HG03558 (cell line): ENCODE data around the gene PPIP5K2.

ENCODE experiments used
- ATAC-seq: cut with Tn5 transposase; IDR thresholded peaks from one replicate; pipeline ENCODE4 v1.9.1; 2021; ENCODE audit warnings: moderate number of reproducible peaks; ENCODE audit not compliant: unreplicated experiment; ENCODE audit errors: extremely low read depth

PPIP5K2 gene

DNA sequence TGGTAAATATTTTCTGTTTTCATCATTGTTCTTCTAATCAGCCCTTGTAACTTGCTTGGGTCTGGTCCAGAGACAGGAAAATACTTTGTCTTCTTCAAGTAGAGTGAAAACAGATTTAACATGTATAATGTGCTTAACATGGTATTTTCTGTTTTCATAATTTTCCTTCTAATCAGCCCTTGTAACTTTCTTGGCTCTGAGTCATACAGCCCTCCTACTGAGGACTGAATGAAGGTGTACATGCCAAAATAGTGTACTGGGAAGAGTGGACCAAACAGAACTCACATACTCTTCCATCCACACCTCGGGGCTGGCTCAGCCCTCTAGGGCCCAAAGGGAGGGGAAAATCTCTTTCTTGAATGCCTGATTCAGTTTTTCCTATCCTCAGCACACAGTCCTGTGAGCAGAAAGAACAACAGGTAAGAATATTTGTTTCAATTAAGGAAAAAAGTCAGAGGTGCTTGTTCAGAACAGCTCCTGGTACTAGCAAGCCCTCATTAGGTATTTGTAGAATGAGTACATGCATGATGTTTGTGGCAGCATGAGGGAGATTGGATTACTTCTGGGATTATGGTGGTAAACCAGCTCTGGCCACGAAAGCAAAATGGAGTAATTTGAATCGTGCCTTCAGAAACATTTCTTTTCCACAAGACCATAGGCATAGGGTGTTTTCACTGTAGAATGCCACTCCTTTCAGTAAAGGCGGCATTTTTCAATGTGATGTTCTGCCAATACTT is 114.3 kb downstream of the PPIP5K2 start:
- no peak for ATAC-seq

GRCh38 chr5:103235891-103236290 is 115.8 kb downstream of the PPIP5K2 start:
- no peak for ATAC-seq

DNA sequence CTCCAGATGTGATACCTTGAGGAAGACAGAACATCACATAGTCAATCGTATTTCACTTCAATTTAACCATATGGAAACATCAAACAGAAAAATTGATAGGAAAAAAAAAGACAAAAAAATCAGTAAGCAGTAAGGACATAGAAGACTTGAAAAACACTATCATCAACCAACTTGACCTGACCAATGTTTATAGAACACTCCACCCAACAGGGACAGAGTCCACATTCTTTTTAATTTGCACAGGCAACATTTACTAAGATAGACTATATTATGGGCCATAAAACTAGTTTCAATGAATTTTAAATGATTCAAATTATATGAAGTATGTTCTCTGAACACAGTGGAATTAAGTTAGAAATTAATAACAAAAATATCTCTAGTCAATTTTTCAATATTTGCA is 117.7 kb downstream of the PPIP5K2 start:
- ATAC-seq = no peak

DNA sequence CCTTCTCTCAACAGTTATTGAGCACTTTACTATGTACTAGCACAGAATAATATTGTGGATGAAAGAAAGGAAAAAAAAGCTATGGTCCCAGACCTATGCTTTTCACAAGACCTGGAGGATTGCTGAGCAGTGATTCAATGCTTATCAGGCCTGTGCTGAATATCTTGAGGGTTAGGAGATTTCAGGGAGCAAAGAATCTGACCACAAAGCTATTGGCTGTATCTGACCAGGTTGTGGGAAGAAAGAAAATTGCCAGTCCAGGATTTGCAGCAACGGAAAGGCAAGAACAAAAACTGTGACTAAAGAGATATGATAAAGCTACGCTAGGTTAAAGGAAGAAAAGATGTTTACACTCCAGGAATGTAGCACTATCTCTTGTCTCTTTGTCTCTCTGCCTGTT is 123.6 kb downstream of the PPIP5K2 start:
- ATAC-seq = no peak

GRCh38 chr5:103244398-103244797 is 124.3 kb downstream of the PPIP5K2 start:
- no peak for ATAC-seq

GRCh38 chr5:103245761-103246160 is 125.7 kb downstream of the PPIP5K2 start:
- ATAC-seq = no peak

DNA sequence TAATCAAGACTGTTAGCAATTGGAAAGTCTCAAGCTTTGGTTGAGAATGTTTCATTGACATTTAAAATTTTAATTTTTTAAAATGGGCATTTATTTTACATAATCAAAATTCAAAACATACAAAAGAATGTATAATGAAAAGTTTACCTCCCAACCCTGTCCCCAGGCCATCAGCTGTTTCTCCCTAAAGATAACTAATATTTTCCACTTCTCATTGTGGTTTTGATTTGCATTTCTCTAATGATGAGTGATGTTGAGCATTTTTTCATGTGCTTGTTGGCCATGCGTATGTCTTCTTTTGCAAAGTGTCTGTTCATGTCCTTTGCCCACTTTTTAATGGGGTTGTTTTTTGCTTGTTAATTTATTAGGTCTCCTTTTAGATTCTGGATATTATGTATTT is 127.0 kb downstream of the PPIP5K2 start:
- no peak for ATAC-seq

GRCh38 chr5:103249068-103249467 is 129.0 kb downstream of the PPIP5K2 start:
- no peak for ATAC-seq

- no peak for ATAC-seq
Observed at GRCh38 chr5:103254921-103255320, 134.8 kb downstream of the PPIP5K2 start.

- ATAC-seq = no peak
Observed at GRCh38 chr5:103255691-103256090, 135.6 kb downstream of the PPIP5K2 start.

- no peak for ATAC-seq
Observed at GRCh38 chr5:103256178-103256577, 136.1 kb downstream of the PPIP5K2 start.

DNA sequence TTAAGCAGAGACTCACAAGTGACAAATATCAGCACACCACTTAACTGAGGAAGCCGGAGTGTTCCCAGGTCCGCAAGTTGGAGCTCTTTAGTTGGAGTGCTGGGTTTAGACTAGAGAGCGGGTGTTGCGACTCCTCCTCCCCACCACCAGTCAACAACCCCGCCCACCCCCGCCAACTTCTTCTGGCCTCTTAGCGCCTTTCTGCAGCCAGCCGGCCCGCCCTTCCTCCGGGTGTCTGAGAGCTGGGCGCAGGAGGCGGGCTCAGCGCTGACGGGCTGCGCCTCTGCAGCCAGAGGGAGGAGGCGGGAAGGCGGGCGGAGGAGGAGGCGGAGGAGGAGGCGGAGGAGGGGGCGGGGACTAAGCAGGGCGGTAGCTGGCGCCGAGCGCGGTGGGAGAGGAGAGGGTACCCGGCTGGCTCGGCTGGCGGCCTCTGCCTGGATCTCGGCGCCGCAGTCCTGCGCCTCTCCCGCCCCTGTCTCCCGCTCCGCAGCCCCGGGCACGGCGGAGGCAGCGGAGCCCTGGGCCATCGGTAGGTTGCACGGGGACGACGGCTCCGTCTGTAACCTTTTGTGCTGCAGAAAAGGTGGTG is 138.4 kb downstream of the PPIP5K2 start, which contains the start of gene MACIR:
MACIR (plus strand) TSS at position 396 of the 589 bp plus-strand sequence. CDS start 17,157 bp downstream, outside the sequence.
- peak; percentile 72 for ATAC-seq

DNA sequence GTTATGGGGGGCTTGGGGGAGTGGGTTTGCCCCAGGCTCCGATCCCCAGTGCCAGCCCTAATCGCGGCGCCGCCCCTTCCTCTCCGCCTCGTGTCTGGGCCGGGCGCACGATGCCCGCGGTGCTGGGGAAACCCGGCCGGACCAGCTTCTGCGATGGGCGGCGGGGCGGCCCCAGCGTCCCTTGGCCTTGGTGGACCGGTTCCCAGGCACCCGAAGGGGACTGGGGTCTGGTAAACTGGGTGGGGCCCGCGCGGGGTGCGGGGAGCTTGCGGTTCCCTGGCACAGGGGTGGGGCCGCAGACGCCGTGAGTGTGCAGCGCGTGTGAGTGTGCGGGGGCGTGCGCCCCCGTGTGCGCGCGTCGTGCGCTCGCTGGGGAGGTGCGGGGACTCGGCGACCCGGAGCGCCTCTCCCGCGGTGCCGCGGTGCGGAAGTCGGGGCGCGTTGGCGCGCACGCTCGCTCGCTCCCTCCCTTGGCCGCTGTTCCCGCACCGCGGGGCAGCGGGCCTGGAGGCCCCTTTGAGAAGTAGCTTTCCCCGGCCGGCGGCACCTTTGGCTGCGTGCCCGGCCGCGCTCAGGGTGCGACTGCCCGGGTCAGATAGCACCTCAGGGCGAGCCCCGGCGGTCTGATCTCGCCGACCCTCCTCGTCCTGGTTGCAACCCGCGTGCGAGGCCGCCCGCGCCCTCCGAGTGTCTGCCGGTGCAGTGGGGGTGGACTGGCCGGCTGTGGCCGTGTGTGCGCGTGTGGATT is 139.0 kb downstream of the PPIP5K2 start:
- peak; percentile 17 for ATAC-seq

DNA sequence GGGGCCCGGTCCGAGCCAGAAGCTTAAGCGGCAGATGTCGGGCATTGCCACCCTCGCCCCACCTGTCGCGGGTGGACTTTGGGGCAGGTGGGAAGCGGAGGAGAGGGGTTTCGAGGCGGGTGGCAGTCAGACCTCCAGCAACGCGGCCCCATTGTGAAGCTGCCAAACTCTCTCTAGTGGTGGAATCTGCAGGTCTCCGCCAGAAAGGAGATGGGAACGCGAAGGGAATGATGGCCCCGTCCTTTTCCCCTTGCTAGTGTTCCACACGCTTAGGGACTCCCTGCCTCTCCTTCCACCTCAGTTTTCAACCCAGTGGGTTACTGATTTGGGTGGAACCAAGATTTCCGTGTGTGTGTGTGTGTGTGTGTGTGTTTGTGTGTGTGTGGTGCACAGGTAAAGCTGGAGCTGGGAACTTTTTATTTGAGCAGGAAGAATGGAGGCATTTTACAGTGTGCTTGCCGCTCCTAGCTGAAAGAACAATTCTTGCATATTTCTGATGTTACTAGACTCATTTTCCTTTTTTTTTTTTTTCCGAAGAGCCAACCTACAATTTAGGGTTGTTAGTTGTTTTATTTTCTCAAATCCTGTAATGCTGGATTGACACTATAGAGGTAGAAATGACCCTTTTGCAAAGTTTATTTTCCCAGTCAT is 139.7 kb downstream of the PPIP5K2 start:
- ATAC-seq = no peak

DNA sequence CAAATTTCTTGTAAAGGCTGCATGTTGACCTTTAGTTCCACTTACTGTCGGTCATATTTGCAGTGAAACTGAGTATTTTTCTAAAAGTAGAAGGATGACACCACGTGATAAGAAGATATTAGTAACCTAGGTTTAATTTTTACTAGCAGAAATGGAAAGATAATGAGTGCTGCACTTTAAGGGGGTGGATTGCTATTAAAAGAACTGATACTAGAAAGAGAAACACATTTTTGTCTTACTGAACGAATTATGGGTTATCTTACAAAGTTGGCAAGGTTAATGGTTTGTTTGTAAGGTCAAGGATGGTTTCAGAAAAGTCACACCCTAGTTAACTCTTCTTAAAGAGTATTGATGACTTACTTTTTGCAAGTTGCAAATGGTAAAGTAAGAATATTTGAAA is 140.8 kb downstream of the PPIP5K2 start:
- ATAC-seq = peak; percentile 23
